ENCODE results near the gene MEPCE. TPM values are rescaled to one million over a fixed set of nuclear protein-coding genes. Genes with fewer than 3 reads are reported as not detected.
"Not testable (repeated sequence)": the region's sequence is repeated elsewhere in the genome, so short reads cannot be mapped to it uniquely, and the experiment has no call there.

MEPCE gene
- polyA plus RNA-seq, 1 donor, result 35.9 TPM

DNA sequence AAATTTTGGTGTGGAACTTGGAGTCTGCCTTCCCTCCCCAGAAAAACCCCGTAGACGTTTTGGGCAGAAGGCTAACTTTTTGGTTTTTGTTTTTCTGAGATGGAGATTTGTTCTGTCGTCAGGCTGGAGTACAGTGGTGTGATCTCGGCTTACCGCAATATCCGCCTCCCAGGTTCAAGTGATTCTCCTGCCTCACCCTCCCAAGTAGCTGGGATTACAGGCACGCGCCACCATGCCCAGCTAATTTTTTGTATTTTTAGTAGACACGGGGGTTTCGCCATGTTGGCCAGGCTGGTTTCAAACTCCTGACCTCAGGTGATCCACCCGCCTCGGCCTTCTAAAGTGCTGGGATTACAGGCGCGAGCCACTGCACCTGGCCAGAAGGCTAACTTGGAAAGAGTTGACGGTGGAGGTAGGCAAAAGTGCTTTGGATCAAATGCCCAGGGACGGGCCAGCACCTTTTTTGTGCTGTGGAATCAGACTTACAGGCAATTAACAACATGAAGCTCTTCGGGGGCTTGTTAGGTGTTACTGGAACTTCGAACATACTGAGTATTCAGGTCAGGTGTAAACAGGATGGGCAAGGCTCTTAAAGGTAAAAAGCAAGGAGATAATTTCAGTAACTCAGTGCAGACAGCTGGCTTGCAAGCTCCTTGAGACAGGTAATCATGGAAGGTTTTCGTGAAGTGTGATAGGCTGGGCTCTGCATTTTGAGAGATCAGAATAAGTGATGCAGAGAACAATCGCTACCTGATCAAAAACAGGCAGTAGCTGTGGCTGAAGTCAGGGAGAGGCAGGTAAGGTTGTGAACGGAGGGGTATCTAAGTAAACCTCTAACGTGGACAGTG, 4.9 kb downstream of the MEPCE start:
- no peak for DNase-seq

GRCh38 chr7:100435401-100436304, 6.0 kb downstream of the MEPCE start:
- DNase-seq, result no peak

DNA sequence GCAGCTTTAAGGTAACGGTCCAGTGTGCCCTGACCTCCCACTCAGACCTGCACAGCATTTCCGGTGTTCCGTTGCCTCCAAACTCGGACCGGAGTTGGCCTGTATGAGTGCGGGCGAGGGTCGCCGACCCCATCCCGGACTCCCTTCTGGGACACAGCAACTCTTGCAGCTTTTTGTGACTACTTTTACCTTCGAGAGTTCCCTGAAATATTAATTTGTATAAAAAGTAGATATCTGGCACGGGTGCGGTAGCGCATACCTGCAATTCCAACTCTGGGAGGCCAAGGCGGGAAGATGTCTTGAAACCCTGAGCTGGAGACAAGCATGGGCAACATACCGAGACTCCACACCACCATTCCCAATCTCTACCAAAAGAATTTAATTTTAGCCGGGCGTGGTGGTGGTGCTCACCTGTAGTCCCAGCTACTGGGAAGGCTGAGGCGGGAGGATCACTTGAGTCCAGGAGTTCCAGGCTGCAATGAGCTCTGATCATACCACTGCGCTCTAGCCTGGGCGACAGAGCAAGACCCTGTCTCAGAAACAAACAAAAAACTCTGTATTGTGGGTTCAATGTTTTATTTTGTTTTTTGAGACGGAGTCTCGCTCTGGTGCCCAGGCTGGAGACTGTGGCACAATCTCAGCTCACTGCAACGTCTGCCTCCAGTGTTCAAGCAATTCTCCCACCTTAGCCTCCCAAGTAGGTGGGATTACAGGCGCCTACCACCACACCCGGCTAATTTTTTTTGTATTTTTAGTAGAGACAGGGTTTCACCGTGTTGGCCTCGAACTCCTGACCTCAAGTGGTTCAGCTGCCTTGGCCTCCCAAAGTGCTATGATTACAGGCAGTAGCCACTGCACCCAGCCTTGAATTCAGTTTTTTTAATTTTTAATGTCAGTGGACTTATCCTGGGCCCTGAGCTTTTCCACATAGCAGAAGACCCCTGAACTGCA, 7.8 kb downstream of the MEPCE start:
- no peak for DNase-seq

DNA sequence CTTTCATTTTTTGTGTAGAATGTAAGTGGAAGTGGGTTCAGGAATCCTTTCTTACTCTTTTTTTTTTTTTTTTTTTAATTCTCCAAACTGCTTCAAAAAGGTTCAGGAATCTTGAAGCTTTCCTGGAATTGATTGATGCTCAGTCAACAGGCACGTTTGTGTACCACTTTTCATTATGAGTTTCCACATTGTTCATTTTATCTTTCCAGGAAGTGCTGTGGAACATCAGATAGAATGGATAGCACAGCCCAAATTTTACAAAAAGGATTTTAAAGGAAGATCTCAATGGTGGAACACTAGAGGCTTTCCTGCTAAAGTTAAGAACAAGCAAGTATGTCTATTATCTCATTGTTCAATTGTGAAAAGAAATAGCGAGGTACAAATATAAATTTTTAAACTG, 8.5 kb downstream of the MEPCE start:
- DNase-seq, result no peak

DNA sequence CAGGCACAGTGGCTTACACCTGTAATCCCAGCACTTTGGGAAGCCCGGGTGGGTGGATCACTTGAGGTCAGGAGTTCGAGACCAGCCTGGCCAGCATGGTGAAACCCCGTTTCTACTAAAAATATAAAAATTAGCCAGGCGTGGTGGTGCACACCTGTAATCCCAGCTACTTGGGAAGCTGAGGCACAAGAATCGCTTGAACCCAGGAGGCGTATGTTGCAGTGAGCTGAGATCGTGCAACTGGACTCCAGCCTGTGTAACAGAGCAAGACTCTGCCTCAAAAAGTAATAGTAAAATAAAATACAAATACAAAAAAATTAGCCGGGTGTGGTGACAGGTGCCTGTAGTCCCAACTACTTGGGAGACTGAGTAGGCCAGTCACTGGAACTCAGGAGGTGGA, 9.1 kb downstream of the MEPCE start:
- not testable (repeated sequence) for DNase-seq

DNA sequence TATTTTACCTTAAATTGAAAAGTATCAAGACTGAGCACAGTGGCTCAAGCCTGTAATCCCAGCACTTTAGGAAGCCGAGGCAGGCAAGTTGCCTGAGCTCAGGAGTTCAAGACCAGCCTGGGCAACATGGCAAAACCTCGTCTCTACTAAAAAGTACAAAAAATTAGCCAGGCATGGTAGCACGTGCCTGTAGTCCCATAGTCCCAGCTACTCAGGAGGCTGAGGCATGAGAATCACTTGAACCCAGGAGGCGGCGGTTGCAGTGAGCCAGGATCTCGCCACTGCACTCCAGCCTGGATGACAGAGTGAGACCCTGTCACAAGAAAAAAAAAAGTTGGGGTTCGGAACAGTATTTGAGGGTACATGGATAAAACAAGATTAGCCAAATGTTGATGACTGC, 9.6 kb downstream of the MEPCE start:
- not testable (repeated sequence) for DNase-seq

GRCh38 chr7:100441641-100442535, 12.3 kb downstream of the MEPCE start:
- no peak for DNase-seq

DNA sequence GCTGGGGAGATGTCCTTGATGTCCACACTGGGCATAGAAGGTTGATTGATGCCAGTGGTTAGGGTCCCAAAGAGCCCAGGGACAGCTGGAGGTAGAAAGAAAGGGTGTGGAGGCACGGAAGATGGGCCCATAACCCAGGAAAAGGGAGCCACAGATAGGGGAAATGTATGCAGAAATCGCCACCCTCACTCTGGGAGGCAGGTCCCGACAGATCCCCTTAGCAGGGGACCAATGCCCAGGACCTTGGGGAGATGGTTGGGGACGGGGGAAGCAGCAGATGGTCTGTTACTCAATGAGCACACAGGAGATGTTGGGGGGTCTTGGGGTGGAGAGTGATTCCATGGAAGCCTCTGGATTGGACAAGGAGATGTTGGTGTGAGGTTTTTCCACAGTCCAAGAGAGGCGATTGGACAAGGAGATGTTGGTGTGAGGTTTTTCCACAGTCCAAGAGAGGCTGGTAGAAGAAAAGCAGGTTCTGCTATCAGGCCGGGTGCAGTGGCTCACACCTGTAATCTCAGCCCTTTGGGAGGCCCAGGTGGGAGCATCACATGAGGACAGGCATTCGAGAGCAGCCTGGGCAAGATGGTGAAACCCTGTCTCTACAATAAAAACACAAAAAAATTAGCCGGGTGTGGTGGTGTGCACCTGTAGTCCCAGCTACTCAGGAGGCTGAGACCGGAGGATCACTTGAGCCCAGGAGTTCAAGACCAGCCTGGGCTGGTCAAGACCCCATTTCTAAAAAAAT, 13.6 kb downstream of the MEPCE start:
- no peak for DNase-seq

GRCh38 chr7:100444311-100445278, 15.0 kb downstream of the MEPCE start:
- DNase-seq, result no peak

DNA sequence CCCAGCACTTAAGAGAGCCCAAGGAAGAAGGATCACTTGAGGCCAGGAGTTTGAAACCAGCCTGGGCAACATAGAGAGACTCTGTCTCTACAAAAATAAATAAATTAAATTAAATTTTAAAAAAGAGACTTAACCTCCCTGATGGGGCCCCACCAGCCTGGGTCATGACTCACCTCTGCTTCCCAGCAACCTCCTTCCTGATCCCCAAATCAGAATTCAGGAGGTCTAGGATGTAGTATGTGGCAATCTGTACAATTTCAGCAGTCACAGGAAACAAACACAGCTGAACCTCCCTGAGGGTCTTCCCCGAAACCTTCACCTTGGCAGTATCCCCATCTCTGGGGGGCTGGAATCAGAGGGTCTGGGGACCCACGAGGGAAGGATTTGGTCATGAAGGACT, 16.4 kb downstream of the MEPCE start:
- DNase-seq, result no peak

DNA sequence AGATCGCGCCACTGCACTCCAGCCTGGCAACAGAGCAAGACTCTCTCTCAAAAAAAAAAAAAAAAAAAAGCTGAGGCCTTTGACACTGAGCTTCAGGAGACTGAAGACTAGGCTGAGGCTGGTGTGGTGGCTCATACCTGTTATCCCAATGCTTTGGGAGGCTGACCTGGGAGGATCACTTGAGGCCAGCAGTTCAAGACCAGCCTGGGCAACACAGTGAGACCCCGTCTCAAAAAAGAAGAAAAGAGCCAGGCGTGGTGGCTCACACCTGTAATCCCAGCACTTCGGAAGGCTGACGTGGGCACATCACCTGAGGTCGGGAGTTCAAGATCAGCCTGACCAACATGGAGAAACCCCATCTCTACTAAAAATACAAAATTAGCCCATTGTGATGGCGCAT, 17.7 kb downstream of the MEPCE start:
- DNase-seq, result not testable (repeated sequence)

DNA sequence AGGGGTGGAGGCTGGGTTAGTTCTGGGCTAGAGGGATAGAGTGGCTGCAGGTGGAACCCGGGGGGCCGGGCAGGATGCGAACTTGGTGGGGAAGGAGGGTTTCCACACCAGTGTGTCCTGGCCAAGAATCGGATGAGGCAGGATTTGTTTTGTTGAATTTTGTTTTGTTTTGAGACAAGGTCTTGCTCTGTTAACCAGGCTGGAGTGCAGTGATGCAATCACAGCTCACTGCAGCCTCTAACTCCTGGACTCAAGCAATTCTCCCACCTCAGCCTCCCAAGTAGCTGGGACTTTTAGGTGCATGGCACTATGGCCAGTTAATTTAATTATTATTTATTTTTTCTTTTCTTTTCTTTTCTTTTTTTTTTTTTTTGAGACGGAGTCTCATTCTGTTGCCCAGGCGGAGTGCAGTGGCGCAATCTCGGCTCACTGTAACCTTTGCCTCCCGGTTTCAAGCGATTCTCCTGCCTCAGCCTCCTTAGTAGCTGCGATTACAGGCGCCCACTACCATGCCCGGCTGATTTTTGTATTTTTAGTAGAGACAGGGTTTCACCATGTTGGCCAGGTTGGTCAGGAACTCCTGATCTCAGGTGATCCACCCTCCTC, 19.7 kb downstream of the MEPCE start:
- no peak for DNase-seq

GRCh38 chr7:100452513-100452912, 22.9 kb downstream of the MEPCE start:
- DNase-seq, result no peak

DNA sequence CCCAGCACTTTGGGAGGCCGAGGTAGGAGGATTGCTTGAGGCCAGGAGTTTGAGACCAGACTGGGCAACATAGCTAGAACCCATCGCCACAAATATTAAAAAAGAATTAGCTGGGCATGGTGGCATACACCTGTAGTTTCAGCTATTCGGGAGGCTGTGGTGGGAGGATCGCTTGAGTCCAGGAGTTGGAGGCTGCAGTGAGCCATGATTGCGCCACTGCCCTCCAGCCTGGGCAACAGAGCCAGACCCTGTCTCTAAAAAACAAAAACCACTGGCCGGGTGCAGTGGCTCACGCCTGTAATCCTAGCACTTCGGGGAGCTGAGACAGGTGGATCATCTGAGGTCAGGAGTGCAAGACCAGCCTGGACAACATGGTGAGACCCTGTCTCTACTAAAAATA, 24.2 kb downstream of the MEPCE start:
- DNase-seq, result not testable (repeated sequence)

- no peak for DNase-seq
Measured at GRCh38 chr7:100455206-100455605, 25.6 kb downstream of the MEPCE start.

DNA sequence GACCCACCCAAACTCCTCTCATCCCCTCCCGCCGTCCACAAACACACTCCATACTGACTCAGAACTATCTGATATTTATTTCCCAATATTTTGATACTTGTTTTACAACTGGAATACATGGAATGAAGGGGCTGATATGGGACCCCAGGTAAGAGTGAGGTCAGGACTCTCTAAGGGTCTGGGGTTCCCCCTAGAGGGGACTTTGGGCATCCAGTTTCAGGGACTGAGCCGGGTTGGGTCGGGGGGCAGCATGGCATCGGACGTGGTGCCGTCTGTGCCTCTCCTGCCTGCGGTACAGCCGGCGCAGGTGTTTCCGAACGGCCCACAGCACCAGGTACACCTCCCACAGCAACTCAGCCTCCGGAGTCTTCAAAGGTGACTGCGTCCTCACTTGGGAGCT, 26.9 kb downstream of the MEPCE start:
- DNase-seq, result no peak

DNA sequence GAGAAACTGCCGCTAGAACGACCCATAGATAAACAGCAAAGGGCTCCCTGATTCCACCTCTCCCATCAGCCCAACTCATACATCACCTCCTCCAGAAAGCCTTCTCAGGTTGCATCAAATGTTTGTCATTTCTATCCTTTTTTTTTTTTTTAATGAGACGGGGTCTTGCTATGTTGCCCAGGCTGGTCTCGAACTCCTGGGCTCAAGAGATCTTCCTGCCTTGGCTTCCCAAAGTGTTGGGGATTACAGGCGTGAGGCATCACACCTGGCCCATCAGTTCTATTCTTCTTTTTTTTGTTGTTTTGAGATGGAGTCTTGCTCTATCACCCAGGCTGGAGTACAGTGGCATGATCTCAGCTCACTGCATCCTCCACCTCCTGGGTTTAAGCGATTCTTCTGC, 27.4 kb downstream of the MEPCE start:
- no peak for DNase-seq

- DNase-seq, result no peak
Measured at GRCh38 chr7:100464210-100464660, 34.6 kb downstream of the MEPCE start, which contains the start of gene SPACDR. Gene SPACDR (minus strand): TSS chr7:100464260. CDS start chr7:100464025, 235 bp downstream.

DNA sequence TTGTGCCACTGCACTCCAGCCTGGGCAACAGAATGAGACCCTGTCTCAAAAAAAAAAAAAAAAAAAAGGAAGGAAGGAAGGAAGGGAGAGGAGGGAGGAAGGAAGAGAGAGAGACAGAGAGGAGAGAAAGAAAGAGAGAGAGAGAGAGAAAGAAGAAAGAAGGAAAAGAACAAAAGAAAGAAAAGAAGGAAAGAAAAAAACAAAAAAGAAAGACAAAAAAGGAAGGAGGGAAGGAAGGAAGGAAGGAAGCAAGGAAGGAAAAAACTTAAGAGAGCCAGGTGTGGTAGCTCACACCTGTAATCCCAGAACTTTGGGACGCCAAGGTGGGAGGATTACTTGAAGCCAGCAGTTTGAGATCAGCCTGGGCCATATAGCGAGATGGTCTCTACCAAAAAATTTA, 35.2 kb downstream of the MEPCE start:
- DNase-seq, result no peak
